Suprapubic skin (tissue), 4 donors: ENCODE measurements around the gene ABCA13. TPM values are rescaled to one million over a fixed set of nuclear protein-coding genes. Genes with fewer than 3 reads are reported as not detected.

Experiments
- DNase-seq, 2 donors: peaks; one replicate each; pipeline ENCODE4 v3.0.0-alpha.2; 2019; ENCODE audit warnings: low spot score in 2 of 2
- H3K27ac ChIP-seq: fragments of 200-600 bp; sonication (generic); one replicate; pipeline ENCODE4 v1.5.1; 2019
- H3K27me3 ChIP-seq: fragments of 200-600 bp; sonication (generic); one replicate; pipeline ENCODE4 v1.5.1; 2019
- H3K36me3 ChIP-seq: fragments of 200-600 bp; sonication (generic); one replicate; pipeline ENCODE4 v1.5.1; 2019
- H3K4me1 ChIP-seq: fragments of 200-600 bp; sonication (generic); one replicate; pipeline ENCODE4 v1.5.1; 2019
- H3K4me3 ChIP-seq: fragments of 200-600 bp; sonication (generic); one replicate; pipeline ENCODE4 v1.5.1; 2019; ENCODE audit warnings: mild to moderate bottlenecking
- H3K9me3 ChIP-seq: fragments of 200-600 bp; sonication (generic); one replicate; pipeline ENCODE4 v1.5.1; 2019
- EP300 ChIP-seq: sonication (generic); formaldehyde crosslinking; IDR thresholded peaks from one replicate; pipeline ENCODE4 v1.6.1; 2017; ENCODE audit warnings: antibody characterized with exemption
- POLR2A ChIP-seq, 2 donors: fragments of 450-650 bp; IDR thresholded peaks; one replicate each; pipeline ENCODE4 v1.6.1; 2017; ENCODE audit warnings: antibody characterized with exemption in 2 of 2, mild to moderate bottlenecking in 2 of 2, moderate library complexity in 2 of 2
- POLR2AphosphoS5 ChIP-seq, 3 donors: sonication (generic); formaldehyde crosslinking; IDR thresholded peaks; one replicate each; pipeline ENCODE4 v1.6.1; 2017; ENCODE audit warnings: antibody characterized with exemption in 3 of 3
- WGBS: methylation state at CpG from one replicate; pipeline ENCODE4 v1.1.5; 2018; 5-methylcytosine and 5-hydroxymethylcytosine counted together
- total RNA-seq, 4 donors: library from RNA; depleted of rRNA; stranded (reverse); fragments of >200 nt; gene quantifications; one replicate each; pipeline ENCODE4 v1.1.0, GENCODE V29; 2016
- TF ChIP-seq, protein P1 (sequence below), 2 donors: fragments of 200-600 bp in 1 of 2; fragments of 450-650 bp in 1 of 2; sonication (generic) in 1 of 2; IDR thresholded peaks; one replicate each; pipeline ENCODE4 v1.5.1; 2016 to 2019; ENCODE audit warnings: antibody characterized with exemption in 2 of 2, mild to moderate bottlenecking in 1 of 2, moderate library complexity in 1 of 2

The ABCA13 gene
- total RNA-seq, 4 donors from 2014 or later: 0.64 to 4.7 (median 2.6) TPM

DNA sequence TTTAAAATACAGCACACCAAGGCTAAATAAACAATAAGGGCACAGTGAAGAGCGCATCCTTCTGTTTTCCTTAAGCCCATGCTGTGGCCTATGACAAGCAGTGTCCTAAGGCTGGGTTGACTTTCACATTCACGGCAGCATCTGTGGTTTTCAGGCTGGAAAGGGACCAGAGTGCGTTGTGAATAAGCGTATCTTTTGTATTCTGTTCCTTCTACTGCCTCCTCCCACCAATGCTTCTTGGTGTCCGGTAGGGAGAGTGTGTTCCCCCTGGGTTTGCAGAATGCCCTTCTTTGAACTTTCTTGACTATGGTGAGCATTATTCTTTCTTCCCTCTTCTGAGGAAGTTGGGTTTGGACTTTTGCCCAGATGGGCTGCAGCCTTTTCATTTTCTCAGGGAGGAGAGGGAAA is 73.6 kb downstream of the ABCA13 start:
- no peak for DNase-seq
- Histone ChIP-seq H3K4me3 (no peak overlapping the region), H3K27ac (no peak overlapping the region), H3K9me3 (no peaks in the 10 kb centered on the region), H3K4me1 (no peaks in the 10 kb centered on the region), H3K27me3 (no peaks in the 10 kb centered on the region), H3K36me3 (no peaks in the 10 kb centered on the region)
- 53% methylated on average over 5 of the region's 5 CpGs for WGBS
- TF ChIP-seq EP300: no peak
- TF ChIP-seq, protein P1, sequence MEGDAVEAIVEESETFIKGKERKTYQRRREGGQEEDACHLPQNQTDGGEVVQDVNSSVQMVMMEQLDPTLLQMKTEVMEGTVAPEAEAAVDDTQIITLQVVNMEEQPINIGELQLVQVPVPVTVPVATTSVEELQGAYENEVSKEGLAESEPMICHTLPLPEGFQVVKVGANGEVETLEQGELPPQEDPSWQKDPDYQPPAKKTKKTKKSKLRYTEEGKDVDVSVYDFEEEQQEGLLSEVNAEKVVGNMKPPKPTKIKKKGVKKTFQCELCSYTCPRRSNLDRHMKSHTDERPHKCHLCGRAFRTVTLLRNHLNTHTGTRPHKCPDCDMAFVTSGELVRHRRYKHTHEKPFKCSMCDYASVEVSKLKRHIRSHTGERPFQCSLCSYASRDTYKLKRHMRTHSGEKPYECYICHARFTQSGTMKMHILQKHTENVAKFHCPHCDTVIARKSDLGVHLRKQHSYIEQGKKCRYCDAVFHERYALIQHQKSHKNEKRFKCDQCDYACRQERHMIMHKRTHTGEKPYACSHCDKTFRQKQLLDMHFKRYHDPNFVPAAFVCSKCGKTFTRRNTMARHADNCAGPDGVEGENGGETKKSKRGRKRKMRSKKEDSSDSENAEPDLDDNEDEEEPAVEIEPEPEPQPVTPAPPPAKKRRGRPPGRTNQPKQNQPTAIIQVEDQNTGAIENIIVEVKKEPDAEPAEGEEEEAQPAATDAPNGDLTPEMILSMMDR (IDR thresholded peaks at IDR 0.05): no peak
- TF ChIP-seq POLR2A (IDR thresholded peaks at IDR 0.05): no peak
- TF ChIP-seq POLR2AphosphoS5 (IDR thresholded peaks at IDR 0.05): no peak

DNA sequence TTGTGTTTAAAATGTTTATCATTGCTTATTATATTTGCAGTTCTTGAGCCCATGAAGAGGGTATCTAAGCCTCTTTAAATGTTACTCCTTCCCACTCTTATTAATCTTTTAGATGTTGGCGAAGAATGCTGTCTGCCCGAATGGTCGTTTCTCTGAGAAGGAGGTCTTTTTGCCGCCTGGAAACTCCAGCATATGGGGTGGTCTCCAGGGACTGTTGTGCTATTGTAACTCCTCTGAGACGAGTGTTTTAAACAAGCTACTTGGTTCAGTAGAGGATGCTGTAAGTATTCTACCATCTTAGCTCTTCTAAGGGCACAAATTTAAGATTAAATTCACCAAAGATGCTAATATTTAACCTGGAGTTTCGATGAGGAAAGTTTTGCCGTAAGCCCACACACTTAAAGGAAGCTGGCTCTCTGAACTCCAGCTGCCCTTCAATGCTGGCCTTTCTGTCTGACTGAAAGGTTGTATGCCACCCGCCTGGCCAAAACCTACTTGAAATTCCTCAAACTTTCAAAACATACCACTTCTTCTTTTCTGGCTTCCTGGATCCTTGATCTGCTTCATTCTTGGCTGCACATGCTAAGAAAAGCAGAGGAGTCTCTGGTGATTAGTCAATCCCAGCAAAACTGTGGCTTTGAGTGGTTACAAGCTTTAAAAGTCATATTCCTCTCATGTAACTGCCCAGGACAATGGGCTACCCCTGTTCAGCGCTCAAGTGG is 74.7 kb downstream of the ABCA13 start:
- Histone ChIP-seq H3K9me3 (no peaks in the 10 kb centered on the region), H3K4me1 (no peaks in the 10 kb centered on the region), H3K27me3 (no peaks in the 10 kb centered on the region), H3K4me3 (no peak overlapping the region), H3K36me3 (no peaks in the 10 kb centered on the region), H3K27ac (no peak overlapping the region)
- whole genome bisulfite sequencing: 69% methylated on average over 9 of the region's 9 CpGs
- no peak for DNase-seq
- TF ChIP-seq POLR2AphosphoS5 (IDR thresholded peaks at IDR 0.05) (no peak), EP300 (no peak), POLR2A (IDR thresholded peaks at IDR 0.05) (no peak)
- TF ChIP-seq, protein P1 (IDR thresholded peaks at IDR 0.05): no peak

- no peaks in the 10 kb centered on the region for H3K36me3 ChIP-seq
- no peak overlapping the region for H3K4me3 ChIP-seq
- no peak overlapping the region for H3K27ac ChIP-seq
- H3K27me3 ChIP-seq: no peaks in the 10 kb centered on the region
- no peaks in the 10 kb centered on the region for H3K9me3 ChIP-seq
- no peak for DNase-seq
- no peak for TF ChIP-seq POLR2A (IDR thresholded peaks at IDR 0.05)
- TF ChIP-seq EP300: no peak
- TF ChIP-seq POLR2AphosphoS5 (IDR thresholded peaks at IDR 0.05): no peak
- TF ChIP-seq, protein P1 (IDR thresholded peaks at IDR 0.05): no peak
- 79% methylated on average over 2 of the region's 2 CpGs for WGBS
- H3K4me1 ChIP-seq: no peaks in the 10 kb centered on the region
These were observed 77.9 kb downstream of the ABCA13 start for GRCh38 chr7:48249166-48249565.

DNA sequence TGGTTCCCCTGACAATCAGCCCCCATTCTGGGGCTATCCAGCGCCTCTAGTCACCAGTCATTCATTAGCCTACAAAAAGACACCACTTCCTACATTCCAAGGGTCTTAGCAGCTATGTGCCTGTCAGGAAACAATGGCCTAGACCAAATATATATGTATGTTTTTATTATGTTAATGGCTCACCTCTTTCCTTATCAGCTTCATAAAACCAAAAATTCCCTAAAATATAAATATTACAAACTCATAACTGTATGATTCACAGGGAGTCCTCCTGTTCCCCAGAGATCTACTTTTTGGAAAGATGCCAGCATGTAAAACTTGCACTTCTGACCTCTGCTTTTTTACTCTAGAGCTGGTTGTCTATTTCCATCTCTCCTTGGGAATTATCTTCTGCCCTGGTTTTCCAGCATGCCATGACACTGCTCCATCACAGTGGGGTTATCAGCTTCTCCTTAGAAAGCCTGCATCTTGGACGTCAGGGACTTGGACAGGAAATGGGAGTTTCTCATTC is 79.2 kb downstream of the ABCA13 start:
- WGBS: 57% methylated on average over 2 of the region's 2 CpGs
- TF ChIP-seq POLR2AphosphoS5 (IDR thresholded peaks at IDR 0.05): no peak
- TF ChIP-seq EP300: no peak
- no peak for TF ChIP-seq POLR2A (IDR thresholded peaks at IDR 0.05)
- TF ChIP-seq, protein P1 (IDR thresholded peaks at IDR 0.05): no peak

DNA sequence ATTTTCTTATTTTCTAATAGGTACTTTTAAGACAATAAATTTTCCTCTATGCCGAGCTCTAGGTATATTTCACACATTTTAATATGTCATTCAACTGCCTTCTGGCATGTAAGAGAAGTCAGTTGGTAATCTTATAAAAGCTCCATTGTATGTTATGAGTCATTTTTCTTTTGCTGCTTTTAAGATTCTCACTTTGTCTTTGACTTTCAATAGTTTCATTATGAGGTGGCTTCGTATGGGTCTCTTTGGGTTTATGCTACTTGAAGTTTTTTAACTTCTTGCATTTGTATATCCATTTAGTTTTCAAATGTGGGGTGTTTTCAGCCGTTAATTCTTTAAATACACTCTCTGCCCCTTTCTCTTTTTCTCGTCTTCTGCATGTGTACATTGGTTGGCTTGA is 80.5 kb downstream of the ABCA13 start:
- WGBS: 60% methylated on average over 4 of the region's 4 CpGs
- H3K36me3 ChIP-seq: no peaks in the 10 kb centered on the region

More for the DNA sequence above, 79.2 kb downstream of the ABCA13 start:
- no peaks in the 10 kb centered on the region for H3K27me3 ChIP-seq
- no peak overlapping the region for H3K27ac ChIP-seq
- no peak for DNase-seq
- H3K36me3 ChIP-seq: no peaks in the 10 kb centered on the region
- H3K4me3 ChIP-seq: no peak overlapping the region
- no peaks in the 10 kb centered on the region for H3K9me3 ChIP-seq
- no peaks in the 10 kb centered on the region for H3K4me1 ChIP-seq

More for the DNA sequence above, 80.5 kb downstream of the ABCA13 start:
- no peak for DNase-seq
- TF ChIP-seq EP300 (no peak), POLR2AphosphoS5 (IDR thresholded peaks at IDR 0.05) (no peak), POLR2A (IDR thresholded peaks at IDR 0.05) (no peak)
- TF ChIP-seq, protein P1 (IDR thresholded peaks at IDR 0.05): no peak
- Histone ChIP-seq H3K4me3 (no peak overlapping the region), H3K4me1 (no peaks in the 10 kb centered on the region), H3K27me3 (no peaks in the 10 kb centered on the region), H3K27ac (no peak overlapping the region), H3K9me3 (no peaks in the 10 kb centered on the region)
